ENCODE measurements around the gene ABCA5.

ABCA5 gene

GRCh38 chr17:69361156-69361555, 34.2 kb upstream of the ABCA5 start:
- TF ChIP-seq, protein P1, sequence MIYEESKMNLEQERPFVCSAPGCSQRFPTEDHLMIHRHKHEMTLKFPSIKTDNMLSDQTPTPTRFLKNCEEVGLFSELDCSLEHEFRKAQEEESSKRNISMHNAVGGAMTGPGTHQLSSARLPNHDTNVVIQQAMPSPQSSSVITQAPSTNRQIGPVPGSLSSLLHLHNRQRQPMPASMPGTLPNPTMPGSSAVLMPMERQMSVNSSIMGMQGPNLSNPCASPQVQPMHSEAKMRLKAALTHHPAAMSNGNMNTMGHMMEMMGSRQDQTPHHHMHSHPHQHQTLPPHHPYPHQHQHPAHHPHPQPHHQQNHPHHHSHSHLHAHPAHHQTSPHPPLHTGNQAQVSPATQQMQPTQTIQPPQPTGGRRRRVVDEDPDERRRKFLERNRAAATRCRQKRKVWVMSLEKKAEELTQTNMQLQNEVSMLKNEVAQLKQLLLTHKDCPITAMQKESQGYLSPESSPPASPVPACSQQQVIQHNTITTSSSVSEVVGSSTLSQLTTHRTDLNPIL (CRISPR knock-in tag; IDR thresholded peaks at IDR 0.05; ENCODE audit: low read depth) = no peak
- TF ChIP-seq ESRRG (CRISPR knock-in tag; IDR thresholded peaks at IDR 0.05) (no peak), ISL1 (CRISPR knock-in tag; IDR thresholded peaks at IDR 0.05) (no peak), RARB (CRISPR knock-in tag; IDR thresholded peaks at IDR 0.05) (no peak), PPARA (CRISPR knock-in tag; IDR thresholded peaks at IDR 0.05; ENCODE audit: borderline replicate concordance) (no peak), ZFP30 (CRISPR knock-in tag; IDR thresholded peaks at IDR 0.05) (no peak), CSRNP3 (CRISPR knock-in tag; IDR thresholded peaks at IDR 0.05) (no peak), ZC3H10 (CRISPR knock-in tag; IDR thresholded peaks at IDR 0.05) (no peak), ZFP3 (CRISPR knock-in tag; IDR thresholded peaks at IDR 0.05) (no peak), BACH2 (CRISPR knock-in tag; IDR thresholded peaks at IDR 0.05; ENCODE audit: borderline replicate concordance) (no peak), CSDC2 (CRISPR knock-in tag; IDR thresholded peaks at IDR 0.05) (no peak), ZNF70 (CRISPR knock-in tag; IDR thresholded peaks at IDR 0.05) (no peak), GLIS3 (CRISPR knock-in tag; IDR thresholded peaks at IDR 0.05) (no peak), ARNTL (CRISPR knock-in tag; IDR thresholded peaks at IDR 0.05; ENCODE audit: borderline replicate concordance, low read depth) (no peak), TOX (CRISPR knock-in tag; IDR thresholded peaks at IDR 0.05; ENCODE audit: borderline replicate concordance) (no peak), TCF4 (CRISPR knock-in tag; IDR thresholded peaks at IDR 0.05; ENCODE audit: borderline replicate concordance) (no peak), ZNF8 (CRISPR knock-in tag; IDR thresholded peaks at IDR 0.05) (no peak)
- TF ChIP-seq, protein P2, sequence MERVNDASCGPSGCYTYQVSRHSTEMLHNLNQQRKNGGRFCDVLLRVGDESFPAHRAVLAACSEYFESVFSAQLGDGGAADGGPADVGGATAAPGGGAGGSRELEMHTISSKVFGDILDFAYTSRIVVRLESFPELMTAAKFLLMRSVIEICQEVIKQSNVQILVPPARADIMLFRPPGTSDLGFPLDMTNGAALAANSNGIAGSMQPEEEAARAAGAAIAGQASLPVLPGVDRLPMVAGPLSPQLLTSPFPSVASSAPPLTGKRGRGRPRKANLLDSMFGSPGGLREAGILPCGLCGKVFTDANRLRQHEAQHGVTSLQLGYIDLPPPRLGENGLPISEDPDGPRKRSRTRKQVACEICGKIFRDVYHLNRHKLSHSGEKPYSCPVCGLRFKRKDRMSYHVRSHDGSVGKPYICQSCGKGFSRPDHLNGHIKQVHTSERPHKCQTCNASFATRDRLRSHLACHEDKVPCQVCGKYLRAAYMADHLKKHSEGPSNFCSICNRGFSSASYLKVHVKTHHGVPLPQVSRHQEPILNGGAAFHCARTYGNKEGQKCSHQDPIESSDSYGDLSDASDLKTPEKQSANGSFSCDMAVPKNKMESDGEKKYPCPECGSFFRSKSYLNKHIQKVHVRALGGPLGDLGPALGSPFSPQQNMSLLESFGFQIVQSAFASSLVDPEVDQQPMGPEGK (CRISPR knock-in tag; IDR thresholded peaks at IDR 0.05; ENCODE audit: borderline replicate concordance) = no peak
- no peak for ATAC-seq

GRCh38 chr17:69358688-69359596, 32.0 kb upstream of the ABCA5 start:
- no peak for TF ChIP-seq OSR1 (CRISPR knock-in tag; IDR thresholded peaks at IDR 0.05)
- no peak for TF ChIP-seq ZNF70 (CRISPR knock-in tag; IDR thresholded peaks at IDR 0.05)
- no peak for TF ChIP-seq ZNF565 (CRISPR knock-in tag; conservative IDR thresholded peaks at IDR 0.05; ENCODE audit: low read depth)
- TF ChIP-seq BACH2 (CRISPR knock-in tag; IDR thresholded peaks at IDR 0.05; ENCODE audit: borderline replicate concordance) = no peak
- TF ChIP-seq, protein P3, sequence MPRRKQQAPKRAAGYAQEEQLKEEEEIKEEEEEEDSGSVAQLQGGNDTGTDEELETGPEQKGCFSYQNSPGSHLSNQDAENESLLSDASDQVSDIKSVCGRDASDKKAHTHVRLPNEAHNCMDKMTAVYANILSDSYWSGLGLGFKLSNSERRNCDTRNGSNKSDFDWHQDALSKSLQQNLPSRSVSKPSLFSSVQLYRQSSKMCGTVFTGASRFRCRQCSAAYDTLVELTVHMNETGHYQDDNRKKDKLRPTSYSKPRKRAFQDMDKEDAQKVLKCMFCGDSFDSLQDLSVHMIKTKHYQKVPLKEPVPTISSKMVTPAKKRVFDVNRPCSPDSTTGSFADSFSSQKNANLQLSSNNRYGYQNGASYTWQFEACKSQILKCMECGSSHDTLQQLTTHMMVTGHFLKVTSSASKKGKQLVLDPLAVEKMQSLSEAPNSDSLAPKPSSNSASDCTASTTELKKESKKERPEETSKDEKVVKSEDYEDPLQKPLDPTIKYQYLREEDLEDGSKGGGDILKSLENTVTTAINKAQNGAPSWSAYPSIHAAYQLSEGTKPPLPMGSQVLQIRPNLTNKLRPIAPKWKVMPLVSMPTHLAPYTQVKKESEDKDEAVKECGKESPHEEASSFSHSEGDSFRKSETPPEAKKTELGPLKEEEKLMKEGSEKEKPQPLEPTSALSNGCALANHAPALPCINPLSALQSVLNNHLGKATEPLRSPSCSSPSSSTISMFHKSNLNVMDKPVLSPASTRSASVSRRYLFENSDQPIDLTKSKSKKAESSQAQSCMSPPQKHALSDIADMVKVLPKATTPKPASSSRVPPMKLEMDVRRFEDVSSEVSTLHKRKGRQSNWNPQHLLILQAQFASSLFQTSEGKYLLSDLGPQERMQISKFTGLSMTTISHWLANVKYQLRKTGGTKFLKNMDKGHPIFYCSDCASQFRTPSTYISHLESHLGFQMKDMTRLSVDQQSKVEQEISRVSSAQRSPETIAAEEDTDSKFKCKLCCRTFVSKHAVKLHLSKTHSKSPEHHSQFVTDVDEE (CRISPR knock-in tag; IDR thresholded peaks at IDR 0.05) = no peak
- no peak for TF ChIP-seq ESRRG (CRISPR knock-in tag; IDR thresholded peaks at IDR 0.05)
- TF ChIP-seq, protein P4, sequence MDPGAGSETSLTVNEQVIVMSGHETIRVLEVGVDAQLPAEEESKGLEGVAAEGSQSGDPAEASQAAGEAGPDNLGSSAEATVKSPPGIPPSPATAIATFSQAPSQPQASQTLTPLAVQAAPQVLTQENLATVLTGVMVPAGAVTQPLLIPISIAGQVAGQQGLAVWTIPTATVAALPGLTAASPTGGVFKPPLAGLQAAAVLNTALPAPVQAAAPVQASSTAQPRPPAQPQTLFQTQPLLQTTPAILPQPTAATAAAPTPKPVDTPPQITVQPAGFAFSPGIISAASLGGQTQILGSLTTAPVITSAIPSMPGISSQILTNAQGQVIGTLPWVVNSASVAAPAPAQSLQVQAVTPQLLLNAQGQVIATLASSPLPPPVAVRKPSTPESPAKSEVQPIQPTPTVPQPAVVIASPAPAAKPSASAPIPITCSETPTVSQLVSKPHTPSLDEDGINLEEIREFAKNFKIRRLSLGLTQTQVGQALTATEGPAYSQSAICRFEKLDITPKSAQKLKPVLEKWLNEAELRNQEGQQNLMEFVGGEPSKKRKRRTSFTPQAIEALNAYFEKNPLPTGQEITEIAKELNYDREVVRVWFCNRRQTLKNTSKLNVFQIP (CRISPR knock-in tag; IDR thresholded peaks at IDR 0.05; ENCODE audit: borderline replicate concordance, low read depth) = no peak
- no peak for TF ChIP-seq TCF4 (CRISPR knock-in tag; IDR thresholded peaks at IDR 0.05; ENCODE audit: borderline replicate concordance)
- no peak for TF ChIP-seq ARNTL (CRISPR knock-in tag; IDR thresholded peaks at IDR 0.05; ENCODE audit: borderline replicate concordance, low read depth)
- peak; percentile 35; the same call in 1 of the 3 replicates for ATAC-seq
